NCI-H2107 treated with DMSO at 0.1 percent for 48 hours (cell line): ENCODE measurements around the gene GPC1.

Experiments
- DNase-seq: peaks from one replicate; lab custom pipeline; 2025; ENCODE audit not compliant: unreplicated experiment; lab: John Stamatoyannopoulos, UW

Gene GPC1

DNA sequence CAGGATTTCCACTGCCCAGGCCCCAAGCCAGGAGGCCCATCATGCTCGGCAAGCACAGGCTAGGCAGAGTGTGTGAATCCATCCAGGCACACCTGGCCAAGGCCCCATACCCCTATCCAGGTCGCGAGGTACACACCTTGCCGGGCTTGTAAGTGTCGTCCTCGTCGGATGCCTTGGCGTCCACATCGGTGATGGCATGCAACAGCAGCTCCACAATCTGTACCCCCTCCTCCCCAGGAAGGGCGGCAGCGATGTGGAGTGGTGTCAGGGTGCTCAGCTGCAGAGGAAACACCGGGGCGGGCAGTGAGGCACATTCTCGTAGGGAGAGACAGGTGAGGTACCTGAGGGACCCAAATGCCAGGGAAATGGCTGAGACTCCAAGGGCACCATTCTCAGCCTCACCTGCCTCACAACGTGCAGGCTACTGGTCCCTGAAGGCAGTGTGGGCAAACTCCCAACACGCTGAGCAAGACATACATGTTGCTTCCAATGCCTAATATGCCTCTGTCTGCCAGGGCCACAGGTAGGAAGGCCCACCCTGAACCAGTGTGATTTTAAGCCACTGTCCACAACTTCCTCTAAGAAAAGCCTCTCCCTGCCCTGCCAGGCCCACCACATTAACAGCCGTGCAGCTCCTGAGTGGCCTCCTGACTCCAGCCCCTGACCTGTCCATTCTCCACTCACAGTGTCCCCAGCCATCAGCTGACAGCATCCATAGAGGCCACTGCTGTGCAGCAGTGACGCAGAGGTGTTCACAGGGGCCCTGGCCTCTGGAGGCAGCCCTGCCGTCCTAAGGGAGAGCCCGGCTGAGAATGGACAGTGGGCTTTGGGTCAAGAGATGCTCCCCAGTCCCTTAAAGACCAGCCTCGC lies 77.4 kb downstream of the GPC1 start:
- DNase-seq = no peak

DNA sequence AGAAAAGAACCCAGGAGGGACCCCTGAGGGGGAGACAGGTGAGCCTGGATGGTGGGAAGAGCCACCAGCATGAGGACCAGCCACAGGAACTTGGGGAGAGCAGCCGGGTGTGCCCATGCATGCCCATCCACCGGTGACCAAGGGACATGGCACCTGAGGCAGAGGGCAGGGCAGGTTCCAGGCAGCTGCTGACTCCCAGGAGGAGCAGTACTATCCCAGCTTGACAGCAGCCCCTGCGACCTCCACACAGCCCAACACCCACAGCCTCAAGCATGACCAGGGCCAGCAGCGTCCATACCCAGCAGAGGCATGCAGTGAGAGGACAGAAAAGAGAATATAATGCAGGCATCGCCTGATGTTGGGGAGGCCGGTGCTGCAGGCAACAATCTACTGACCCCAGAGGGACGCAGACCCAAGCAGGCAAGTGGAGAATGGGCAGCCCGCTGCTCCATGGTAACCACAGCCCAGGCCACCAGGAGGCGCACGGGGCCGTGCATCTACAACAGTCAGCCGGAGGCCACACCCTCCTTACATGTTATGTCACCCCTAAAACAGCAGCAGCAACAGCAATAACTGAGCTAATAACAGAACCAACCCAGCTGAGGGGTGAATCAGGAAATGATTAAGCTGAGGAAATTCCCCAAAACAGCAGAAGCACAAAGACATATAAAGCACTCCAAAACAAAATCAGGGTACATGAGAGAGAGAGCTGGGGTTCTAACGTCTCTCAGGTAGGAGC lies 78.3 kb downstream of the GPC1 start:
- no peak for DNase-seq

DNA sequence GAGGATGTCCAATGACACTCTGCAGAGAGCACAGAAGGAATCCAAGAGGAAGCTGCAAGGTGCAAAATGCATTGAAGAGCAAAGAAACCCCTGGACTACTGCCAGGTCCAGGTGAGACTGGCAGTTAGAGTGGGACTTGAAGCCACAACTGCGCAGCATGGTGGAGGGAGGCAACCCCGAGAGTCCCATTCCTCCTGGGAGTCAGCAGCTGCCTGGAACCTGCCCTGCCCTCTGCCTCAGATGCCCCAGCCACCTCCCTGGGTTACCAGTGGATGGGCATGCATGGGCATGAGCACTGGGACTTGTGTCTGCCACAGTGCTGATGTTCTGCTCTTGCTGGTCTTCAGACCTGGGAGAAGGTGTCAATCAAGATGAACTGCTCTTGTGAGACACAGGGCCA lies 79.2 kb downstream of the GPC1 start:
- DNase-seq = no peak

DNA sequence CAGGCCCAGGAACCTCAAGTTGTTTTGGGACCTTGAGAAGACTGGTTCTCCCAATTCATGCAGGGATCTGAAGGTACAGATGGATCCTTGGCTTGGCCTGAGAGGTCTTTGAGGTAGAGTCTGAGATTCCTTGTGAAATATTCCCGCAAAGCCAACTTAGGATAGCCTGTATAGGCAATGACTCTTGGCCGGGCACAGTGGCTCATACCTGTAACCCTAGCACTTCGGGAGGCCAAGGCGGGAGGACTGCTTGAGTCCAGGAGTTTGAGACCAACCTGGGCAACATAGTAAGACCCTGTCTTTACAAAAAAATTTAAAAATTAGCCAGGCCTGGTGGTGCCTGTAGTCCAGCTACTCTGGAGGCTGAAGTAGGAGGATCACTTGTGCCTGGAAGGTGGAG lies 81.9 kb downstream of the GPC1 start:
- no peak for DNase-seq
